HEK293T (cell line): ENCODE measurements around the gene TRAF3.

Experiments used
- CTCF ChIA-PET: fragments of 350-600 bp; formaldehyde crosslinking; extraction: SDS; loops from one replicate; lab custom pipeline; 2021; ENCODE audit warnings: antibody characterized with exemption, inconsistent platforms; lab: Yijun Ruan, JAX
- POLR2A ChIA-PET: fragments of 350-600 bp; formaldehyde crosslinking; extraction: SDS; loops from one replicate; lab custom pipeline; 2020; ENCODE audit warnings: antibody characterized with exemption, inconsistent platforms; lab: Yijun Ruan, JAX
- DNase-seq: peaks from one replicate; pipeline ENCODE4 v3.0.0; 2012; ENCODE audit warnings: mixed read lengths; ENCODE audit errors: extremely low spot score
- ARNT ChIP-seq: fragments of 450-650 bp; IDR thresholded peaks from 2 replicates; pipeline ENCODE4 v1.6.1; 2017; ENCODE audit warnings: mild to moderate bottlenecking
- BHLHE40 ChIP-seq: fragments of 450-650 bp; IDR thresholded peaks from 2 replicates; pipeline ENCODE4 v1.6.1; 2016; ENCODE audit warnings: mild to moderate bottlenecking, moderate library complexity, borderline replicate concordance
- CTBP1 ChIP-seq: fragments of 450-650 bp; IDR thresholded peaks from 2 replicates; pipeline ENCODE4 v1.6.1; 2016; ENCODE audit warnings: borderline replicate concordance
- ELF4 ChIP-seq: fragments of 450-650 bp; IDR thresholded peaks from 2 replicates; pipeline ENCODE4 v1.6.1; 2017; ENCODE audit warnings: antibody characterized with exemption
- FOXA1 ChIP-seq: fragments of 450-650 bp; IDR thresholded peaks from 2 replicates; pipeline ENCODE4 v1.6.1; 2016; ENCODE audit warnings: mild to moderate bottlenecking
- FOXK2 ChIP-seq: fragments of 450-650 bp; IDR thresholded peaks from 2 replicates; pipeline ENCODE4 v1.6.1; 2016; ENCODE audit warnings: mild to moderate bottlenecking
- FOXM1 ChIP-seq: fragments of 450-650 bp; IDR thresholded peaks from 2 replicates; pipeline ENCODE4 v1.6.1; 2017; ENCODE audit warnings: mild to moderate bottlenecking, borderline replicate concordance
- HDGF ChIP-seq: fragments of 450-650 bp; IDR thresholded peaks from 2 replicates; pipeline ENCODE4 v1.6.1; 2017; ENCODE audit warnings: antibody characterized with exemption, borderline replicate concordance
- L3MBTL2 ChIP-seq: fragments of 450-650 bp; conservative IDR thresholded peaks from 2 replicates; pipeline ENCODE4 v1.6.1; 2016; ENCODE audit warnings: mild to moderate bottlenecking
- LEF1 ChIP-seq: fragments of 450-650 bp; IDR thresholded peaks from 2 replicates; pipeline ENCODE4 v1.6.1; 2017; ENCODE audit warnings: mild to moderate bottlenecking, borderline replicate concordance
- NFRKB ChIP-seq: fragments of 450-650 bp; IDR thresholded peaks from 2 replicates; pipeline ENCODE4 v1.6.1; 2016; ENCODE audit warnings: mild to moderate bottlenecking, moderate library complexity
- SP1 ChIP-seq: fragments of 450-650 bp; IDR thresholded peaks from 2 replicates; pipeline ENCODE4 v1.6.1; 2017
- SUZ12 ChIP-seq: fragments of 450-650 bp; IDR thresholded peaks from 2 replicates; pipeline ENCODE4 v1.6.1; 2016; ENCODE audit warnings: mild to moderate bottlenecking
- TARDBP ChIP-seq: fragments of 450-650 bp; IDR thresholded peaks from 2 replicates; pipeline ENCODE4 v1.6.1; 2016
- ZNF384 ChIP-seq: fragments of 450-650 bp; IDR thresholded peaks from 2 replicates; pipeline ENCODE4 v1.6.1; 2016
- TF ChIP-seq, protein P1 (sequence below): fragments of 450-650 bp; IDR thresholded peaks from 2 replicates; pipeline ENCODE4 v1.6.1; 2016

The TRAF3 gene

DNA sequence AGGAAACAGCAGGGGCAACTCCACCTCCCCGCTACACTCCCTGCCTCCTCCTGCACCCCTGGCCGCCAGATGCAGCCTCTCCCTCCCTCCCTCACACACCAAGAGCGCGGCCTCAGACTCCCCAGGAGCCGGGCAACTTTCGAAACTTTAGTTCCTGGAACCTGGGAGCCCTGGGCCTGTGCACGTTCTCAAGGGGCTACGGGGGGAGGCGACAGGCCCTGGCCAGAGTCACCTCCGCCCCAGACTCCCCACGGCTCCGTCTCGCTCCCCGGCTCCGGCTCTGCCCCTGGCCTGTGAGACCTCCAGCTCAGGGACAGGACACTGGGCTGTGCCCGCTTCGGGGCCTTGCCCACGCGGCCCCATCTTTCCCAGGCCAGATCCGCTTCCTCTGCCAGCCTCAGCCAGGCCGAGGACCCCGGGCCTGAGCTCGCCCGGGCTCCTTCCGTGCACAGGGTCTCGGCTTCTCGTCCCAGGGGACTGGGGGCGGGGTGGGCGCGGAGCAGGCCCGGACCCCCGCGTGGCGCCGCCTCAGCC lies 150.7 kb downstream of the TRAF3 start:
- TF ChIP-seq ARNT (no peak), NFRKB (no peak), BHLHE40 (no peak), ELF4 (no peak)
- no peak for DNase-seq
- POLR2A ChIA-PET: no interaction called here
- CTCF ChIA-PET: no interaction called here

DNA sequence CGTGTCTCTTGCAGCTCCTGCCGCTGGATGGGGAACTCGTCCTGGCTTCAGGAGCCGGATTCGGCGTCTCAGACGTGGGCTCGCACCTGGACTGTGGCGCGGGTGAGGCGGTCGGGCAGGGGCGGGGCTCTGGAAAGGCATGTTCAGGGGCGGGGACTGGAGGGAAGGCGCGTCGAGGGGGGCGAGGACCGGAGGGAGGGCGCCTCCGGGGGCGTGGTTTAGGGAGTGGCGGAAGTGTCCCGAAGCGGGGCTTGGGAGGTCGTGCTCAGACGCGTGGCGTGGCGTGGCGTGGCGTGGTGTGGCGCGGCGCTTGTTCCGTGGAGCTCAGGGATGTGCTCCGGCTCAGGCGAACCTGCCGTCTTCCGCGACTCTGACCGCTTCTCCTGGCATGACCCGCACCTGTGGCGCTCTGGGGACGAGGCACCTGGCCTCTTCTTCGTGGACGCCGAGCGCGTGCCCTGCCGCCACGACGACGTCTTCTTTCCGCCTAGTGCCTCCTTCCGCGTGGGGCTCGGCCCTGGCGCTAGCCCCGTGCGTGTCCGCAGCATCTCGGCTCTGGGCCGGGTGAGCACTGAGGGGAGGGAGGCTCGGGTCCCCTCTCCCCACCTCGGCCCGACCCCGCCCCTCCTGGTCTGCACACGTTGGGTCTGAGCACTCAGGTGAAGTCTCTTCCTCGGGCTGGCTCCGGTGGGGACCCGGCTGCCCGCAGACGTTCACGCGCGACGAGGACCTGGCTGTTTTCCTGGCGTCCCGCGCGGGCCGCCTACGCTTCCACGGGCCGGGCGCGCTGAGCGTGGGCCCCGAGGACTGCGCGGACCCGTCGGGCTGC lies 151.4 kb downstream of the TRAF3 start:
- CTCF ChIA-PET: no interaction called here

DNA sequence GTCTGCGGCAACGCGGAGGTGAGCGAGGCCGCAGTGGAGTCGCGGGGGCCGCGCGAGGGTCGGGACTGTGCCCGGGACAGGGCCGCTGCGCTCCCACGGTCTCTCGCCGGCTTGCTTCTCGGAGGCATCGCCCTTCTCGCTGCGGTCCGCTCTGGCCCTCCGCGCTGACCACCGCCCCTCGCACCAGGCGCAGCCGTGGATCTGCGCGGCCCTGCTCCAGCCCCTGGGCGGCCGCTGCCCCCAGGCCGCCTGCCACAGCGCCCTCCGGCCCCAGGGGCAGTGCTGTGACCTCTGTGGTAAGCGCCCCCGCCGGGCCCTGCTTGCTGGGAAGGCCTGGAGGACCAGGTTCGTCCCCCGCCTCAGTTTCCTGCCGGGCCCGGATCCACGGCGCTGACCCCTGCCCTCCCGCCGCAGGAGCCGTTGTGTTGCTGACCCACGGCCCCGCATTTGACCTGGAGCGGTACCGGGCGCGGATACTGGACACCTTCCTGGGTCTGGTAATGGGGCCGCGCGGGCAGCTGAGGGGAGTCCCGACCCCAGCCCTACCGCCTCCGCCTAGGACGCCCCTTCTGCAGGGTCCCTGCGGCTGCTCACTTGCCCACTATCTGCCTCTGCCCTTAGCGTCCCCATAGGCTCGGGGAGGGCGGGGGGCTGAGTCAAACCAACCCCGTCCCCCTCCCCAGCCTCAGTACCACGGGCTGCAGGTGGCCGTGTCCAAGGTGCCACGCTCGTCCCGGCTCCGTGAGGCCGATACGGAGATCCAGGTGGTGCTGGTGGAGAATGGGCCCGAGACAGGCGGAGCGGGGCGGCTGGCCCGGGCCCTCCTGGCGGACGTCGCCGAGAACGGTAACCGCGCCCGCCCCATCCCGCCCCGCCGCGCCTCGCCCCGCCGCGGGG lies 152.2 kb downstream of the TRAF3 start:
- ChIA-PET CTCF (no interaction called here), POLR2A (no interaction called here)
- TF ChIP-seq CTBP1 (no peak), HDGF (no peak), SUZ12 (no peak), SP1 (no peak), FOXA1 (no peak)
- TF ChIP-seq, protein P1, sequence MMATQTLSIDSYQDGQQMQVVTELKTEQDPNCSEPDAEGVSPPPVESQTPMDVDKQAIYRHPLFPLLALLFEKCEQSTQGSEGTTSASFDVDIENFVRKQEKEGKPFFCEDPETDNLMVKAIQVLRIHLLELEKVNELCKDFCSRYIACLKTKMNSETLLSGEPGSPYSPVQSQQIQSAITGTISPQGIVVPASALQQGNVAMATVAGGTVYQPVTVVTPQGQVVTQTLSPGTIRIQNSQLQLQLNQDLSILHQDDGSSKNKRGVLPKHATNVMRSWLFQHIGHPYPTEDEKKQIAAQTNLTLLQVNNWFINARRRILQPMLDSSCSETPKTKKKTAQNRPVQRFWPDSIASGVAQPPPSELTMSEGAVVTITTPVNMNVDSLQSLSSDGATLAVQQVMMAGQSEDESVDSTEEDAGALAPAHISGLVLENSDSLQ: no peak
- DNase-seq: no peak

More for the DNA sequence above, 151.4 kb downstream of the TRAF3 start:
- POLR2A ChIA-PET: no interaction called here
- TF ChIP-seq CTBP1 (no peak), FOXM1 (no peak), BHLHE40 (no peak), FOXA1 (no peak), L3MBTL2 (no peak), ELF4 (no peak), FOXK2 (no peak), TARDBP (no peak), ARNT (no peak), SUZ12 (no peak), SP1 (no peak), LEF1 (no peak)
- TF ChIP-seq, protein P1: no peak
- DNase-seq: no peak

DNA sequence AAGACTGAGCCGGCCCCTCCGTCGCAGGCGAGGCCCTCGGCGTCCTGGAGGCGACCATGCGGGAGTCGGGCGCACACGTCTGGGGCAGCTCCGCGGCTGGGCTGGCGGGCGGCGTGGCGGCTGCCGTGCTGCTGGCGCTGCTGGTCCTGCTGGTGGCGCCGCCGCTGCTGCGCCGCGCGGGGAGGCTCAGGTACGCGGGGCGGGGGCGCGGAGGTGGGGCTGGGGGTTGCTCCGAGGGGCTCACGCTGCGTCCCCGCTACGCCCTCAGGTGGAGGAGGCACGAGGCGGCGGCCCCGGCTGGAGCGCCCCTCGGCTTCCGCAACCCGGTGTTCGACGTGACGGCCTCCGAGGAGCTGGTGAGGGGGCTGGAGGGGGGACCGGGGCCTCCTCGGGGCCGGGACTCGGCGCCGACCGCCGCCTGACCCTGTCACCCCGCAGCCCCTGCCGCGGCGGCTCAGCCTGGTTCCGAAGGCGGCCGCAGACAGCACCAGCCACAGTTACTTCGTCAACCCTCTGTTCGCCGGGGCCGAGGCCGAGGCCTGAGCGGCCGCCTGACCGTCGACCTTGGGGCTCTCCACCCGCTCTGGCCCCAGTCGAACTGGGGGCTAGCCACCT lies 153.0 kb downstream of the TRAF3 start:
- no peak for DNase-seq
- ChIA-PET POLR2A (no interaction called here), CTCF (no interaction called here)
- TF ChIP-seq FOXM1 (no peak), FOXK2 (no peak), SP1 (no peak), NFRKB (no peak), LEF1 (no peak), TARDBP (no peak), ARNT (no peak), CTBP1 (no peak), SUZ12 (no peak), ELF4 (no peak), BHLHE40 (no peak), L3MBTL2 (no peak), FOXA1 (no peak), HDGF (no peak), ZNF384 (no peak)
- TF ChIP-seq, protein P1: no peak

DNA sequence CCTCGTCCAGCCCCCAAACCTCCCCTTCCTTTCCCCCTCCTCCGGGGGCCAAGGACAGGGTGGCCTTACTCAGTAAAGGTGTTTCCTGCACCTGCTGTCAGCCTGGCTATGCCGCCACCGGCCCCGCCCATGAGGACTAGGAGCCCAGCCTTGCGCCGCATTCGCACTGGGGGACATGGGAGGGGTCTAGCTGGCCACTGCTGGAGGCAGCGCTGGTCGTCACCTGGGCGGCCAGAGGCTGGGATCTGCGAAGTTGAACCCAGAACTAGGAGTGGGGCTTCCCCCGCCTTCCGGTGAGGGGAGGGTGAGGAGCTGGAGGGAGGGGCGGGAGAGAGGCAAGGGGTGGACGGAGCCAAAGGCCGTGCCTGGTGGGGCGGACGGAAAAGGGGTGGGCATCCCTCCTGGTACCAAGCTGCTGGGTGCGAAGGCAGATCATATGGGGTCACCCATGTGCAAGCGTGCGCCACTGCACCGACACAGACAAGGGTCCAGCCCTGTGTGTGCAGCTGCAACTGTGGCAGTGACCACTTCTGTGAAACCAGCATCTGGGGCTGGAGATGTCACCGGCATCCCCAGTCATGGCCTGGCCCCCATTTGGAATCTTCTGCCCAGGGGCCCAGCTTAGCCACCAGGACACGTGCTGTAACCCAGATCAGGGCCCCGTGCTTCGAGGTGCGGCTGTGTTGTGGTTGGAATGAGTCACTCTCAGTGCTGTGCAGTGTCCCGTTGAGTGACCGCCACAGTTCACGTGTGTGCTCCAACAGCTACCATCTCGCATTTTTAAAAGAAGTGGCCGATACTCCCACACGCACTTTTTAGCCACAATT lies 153.7 kb downstream of the TRAF3 start:
- ChIA-PET CTCF (interaction anchor here (0.5 to 0.6 kb wide), 2 partner anchors 45 to 612 kb away, joined by 3 read pairs; no protein-coding TSS in a partner anchor), POLR2A (no interaction called here)
- DNase-seq: no peak
- TF ChIP-seq ZNF384 (no peak), HDGF (no peak), FOXA1 (no peak), FOXM1 (no peak), SUZ12 (no peak), TARDBP (no peak)
